GM13976 (cell line): Measurements from ENCODE around the gene FUT4.
"Not testable (repeated sequence)": the region's sequence is repeated elsewhere in the genome, so short reads cannot be mapped to it uniquely, and the experiment has no call there.

Source experiments
- DNase-seq: peaks from one replicate; pipeline ENCODE4 v3.0.0; 2012; ENCODE audit warnings: low spot score
- CTCF ChIP-seq: IDR thresholded peaks from 2 replicates; pipeline ENCODE4 v1.5.1; 2012; ENCODE audit warnings: borderline replicate concordance, mild to moderate bottlenecking; ENCODE audit not compliant: insufficient read depth; ENCODE audit errors: extremely low read depth, missing control alignments, control extremely low read depth
- in situ Hi-C: fragments of 300-500 bp; cut with MboI; formaldehyde crosslinking; loops from one replicate; pipeline ENCODE4 v1.12.0; 2022; ENCODE audit warnings: low sequenced_read_pairs, mixed read lengths, inconsistent platforms; ENCODE audit not compliant: unreplicated experiment

Gene FUT4

DNA sequence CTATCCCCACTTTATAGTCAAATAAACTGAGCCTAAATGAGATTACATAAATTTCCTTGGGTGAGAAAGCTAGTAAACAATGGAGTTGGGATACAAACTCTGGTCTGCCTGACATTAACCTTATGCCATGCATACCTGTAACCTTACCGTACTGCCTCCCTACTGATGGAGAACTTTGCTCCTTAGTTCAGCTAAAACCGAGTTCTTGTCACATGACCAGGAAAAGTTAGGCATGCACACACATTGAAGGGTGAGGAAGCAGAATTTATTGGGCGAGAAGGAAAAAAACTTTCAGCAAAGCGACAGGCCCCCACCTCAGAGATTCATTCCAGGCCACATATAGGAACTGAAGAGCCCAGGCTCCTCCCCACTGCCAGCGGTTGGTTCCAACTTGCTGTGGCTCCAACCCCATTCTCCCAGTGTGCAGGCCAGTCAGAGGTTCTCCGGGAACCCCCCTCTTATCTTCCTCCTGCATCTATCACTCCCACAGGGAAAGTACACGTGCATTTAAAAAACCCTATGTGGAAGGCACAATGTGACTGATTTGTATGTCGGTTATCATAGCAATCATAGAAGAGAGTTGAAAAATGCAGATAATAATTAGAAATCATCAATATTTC is 20.2 kb downstream of the FUT4 start:
- no peak for TF ChIP-seq CTCF
- no peak for DNase-seq
- in situ Hi-C loops, result no loop called here

DNA sequence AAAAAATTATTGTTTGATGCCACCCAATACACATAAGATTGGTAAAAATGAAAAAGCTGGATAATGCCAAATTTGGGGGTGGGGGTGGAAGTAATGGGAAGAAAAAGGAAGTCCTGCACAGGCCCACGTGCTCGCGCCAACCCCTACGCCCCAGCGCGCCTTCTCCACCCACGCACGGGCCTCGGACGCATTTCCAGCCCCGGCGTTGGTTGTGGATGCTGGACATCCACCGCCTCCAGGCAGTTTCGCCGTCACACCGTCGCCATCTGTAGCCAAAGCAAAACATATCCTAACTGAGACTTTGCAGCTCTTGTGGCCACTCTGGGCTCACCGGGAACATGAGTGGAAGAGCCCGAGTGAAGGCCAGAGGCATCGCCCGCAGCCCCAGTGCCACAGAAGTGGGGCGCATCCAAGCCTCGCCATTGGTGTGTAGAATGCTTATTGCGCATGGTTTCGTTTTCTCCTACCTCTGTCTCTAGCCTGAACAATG is 23.5 kb downstream of the FUT4 start, which contains the start of gene PIWIL4:
Gene PIWIL4 (plus strand): TSS at position 188 of the 490 bp plus-strand sequence. CDS start 151 bp downstream, at position 339.
- DNase-seq, result no peak
- TF ChIP-seq CTCF, result no peak
- in situ Hi-C loops, result no loop called here

DNA sequence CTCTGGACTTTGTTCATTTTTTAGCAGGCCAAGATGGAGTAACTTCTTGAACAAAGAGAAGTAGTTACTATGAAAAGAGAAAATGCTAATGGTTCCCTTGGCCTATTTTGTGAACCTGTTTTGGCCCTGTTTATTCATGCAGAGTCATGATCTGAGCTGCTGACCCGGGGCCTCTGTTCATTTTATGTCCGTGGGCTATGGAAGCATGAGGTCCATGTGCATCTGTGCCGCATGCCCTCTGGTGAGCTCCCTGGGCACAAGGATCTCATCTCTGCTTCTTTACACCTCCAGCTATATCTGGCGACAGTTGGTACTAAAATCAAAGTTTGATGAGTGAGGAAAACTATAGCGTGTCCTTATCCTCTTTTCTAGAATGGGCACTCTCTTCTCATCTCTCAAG is 24.5 kb downstream of the FUT4 start:
- TF ChIP-seq CTCF, result no peak
- in situ Hi-C loops, result no loop called here
- no peak for DNase-seq

DNA sequence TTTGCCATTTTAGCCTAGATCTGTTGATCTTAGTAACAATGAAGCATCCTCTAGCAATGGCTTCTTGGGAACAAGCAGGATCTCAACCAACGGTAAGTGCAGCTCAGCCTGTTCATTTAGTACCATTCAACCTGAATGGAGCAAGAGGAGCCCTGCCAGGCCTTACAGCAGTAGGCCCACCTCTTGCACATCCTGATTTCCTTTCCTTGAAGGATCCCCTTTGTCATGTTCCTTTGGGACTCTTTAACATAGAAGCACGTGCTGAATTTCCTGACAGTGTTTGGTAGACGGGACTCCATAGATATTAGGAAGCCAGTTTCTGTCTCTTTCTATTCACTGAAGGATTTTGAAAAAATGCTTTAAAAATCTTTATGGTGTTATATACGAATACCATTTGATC is 25.0 kb downstream of the FUT4 start:
- no peak for DNase-seq
- no peak for TF ChIP-seq CTCF
- in situ Hi-C loops, result no loop called here

- DNase-seq, in situ Hi-C loops: not testable (repeated sequence)
Measured at GRCh38 chr11:94572975-94573374, 29.3 kb downstream of the FUT4 start.

GRCh38 chr11:94574193-94574961 is 30.7 kb downstream of the FUT4 start:
- no peak for TF ChIP-seq CTCF
- DNase-seq, result no peak
- in situ Hi-C loops, result no loop called here

DNA sequence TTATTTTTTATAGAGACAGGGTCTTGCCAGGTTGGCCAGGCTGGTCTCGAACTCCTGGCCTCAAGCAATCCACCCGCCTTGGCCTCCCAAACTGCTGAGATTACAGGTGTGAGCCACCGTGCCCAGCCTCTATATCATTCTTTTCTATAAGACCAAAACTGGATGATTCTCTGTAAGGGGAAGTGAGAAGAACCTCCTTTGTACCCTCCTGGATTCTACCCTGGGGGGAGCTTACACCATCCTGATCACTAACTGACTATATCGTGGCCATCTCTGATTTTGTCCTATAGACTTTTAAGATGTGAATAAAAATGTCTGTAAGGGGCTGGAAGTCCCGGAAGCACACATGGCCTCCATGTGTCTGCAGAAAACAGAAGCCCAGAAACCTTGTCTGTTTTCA is 32.6 kb downstream of the FUT4 start:
- no peak for DNase-seq
- no peak for TF ChIP-seq CTCF
- in situ Hi-C loops, result no loop called here
